Skeletal muscle satellite cell (primary cell): Measurements from ENCODE around the gene OGA.

ENCODE experiments used
- H3K27me3 ChIP-seq: 2 replicates; pipeline ENCODE4 v1.7.0; 2013; ENCODE audit warnings: low read length; ENCODE audit not compliant: control insufficient read depth, insufficient read depth
- H3K36me3 ChIP-seq: 2 replicates; pipeline ENCODE4 v1.7.0; 2013; ENCODE audit warnings: mild to moderate bottlenecking, control low read depth, low read length; ENCODE audit not compliant: insufficient read depth
- H3K4me1 ChIP-seq: 2 replicates; pipeline ENCODE4 v1.7.0; 2013; ENCODE audit warnings: low read length; ENCODE audit not compliant: control insufficient read depth, insufficient read depth
- H3K4me2 ChIP-seq: 2 replicates; pipeline ENCODE4 v1.7.0; 2013; ENCODE audit warnings: mild to moderate bottlenecking, low read length
- H3K4me3 ChIP-seq: 2 replicates; pipeline ENCODE4 v1.7.0; 2013; ENCODE audit warnings: low read length
- H3K9ac ChIP-seq: 2 replicates; pipeline ENCODE4 v1.7.0; 2013; ENCODE audit warnings: mild to moderate bottlenecking, low read depth, low read length, moderate library complexity
- H3K9me3 ChIP-seq: replicated peaks from 2 replicates; pipeline ENCODE4 v1.7.0; 2013; ENCODE audit warnings: mild to moderate bottlenecking, control low read depth, low read length

The OGA gene

DNA sequence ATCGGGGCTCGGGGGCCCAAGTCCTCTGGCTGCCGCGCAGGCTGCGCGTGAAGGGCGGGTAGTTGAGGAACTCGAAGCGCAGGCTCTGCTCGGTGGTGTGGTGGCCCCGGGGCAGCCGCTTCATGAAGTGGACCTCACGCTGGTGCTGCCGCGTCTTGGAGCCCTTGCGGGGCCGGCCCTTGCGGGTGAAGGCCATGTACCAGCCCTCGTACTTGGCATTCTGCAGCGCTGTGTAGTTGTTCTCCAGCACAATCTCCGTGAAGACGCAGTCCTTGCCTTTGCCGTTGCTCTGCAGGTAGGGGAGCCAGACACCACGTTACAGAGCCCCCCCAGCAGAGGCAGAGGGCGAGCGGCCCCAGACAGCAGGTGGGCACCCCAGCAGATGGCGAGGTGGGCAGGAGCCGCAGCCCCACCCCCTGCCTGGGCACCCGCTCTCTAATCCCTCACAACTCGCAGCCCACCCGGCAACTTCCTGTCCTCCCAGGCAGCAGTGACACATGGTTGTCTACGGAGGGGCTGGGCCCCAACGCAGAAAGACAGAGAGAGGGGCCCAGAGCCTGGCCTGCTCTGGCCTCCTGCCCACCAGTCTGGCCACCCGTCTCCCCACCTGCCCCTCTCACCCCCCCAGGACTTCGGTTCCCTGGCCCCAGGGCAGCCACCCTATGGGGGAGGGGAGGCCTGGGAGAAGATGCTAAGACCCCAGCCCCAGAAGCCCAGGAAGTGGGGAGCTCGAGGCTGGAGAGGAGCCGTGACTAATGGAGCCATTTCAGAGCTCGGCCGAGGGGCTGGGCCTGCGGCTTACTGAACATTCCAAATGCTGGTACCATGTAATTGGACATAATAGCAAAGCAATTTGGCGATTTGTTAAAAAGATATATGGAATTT, 47.7 kb downstream of the OGA start:
- Histone ChIP-seq H3K9me3 (no peaks in the 10 kb centered on the region), H3K27me3 (peaks cover 77% of the 10 kb centered on the region), H3K4me3 (no peak overlapping the region), H3K36me3 (no peaks in the 10 kb centered on the region), H3K4me2 (no peak overlapping the region), H3K9ac (no peak overlapping the region), H3K4me1 (no peaks in the 10 kb centered on the region)

DNA sequence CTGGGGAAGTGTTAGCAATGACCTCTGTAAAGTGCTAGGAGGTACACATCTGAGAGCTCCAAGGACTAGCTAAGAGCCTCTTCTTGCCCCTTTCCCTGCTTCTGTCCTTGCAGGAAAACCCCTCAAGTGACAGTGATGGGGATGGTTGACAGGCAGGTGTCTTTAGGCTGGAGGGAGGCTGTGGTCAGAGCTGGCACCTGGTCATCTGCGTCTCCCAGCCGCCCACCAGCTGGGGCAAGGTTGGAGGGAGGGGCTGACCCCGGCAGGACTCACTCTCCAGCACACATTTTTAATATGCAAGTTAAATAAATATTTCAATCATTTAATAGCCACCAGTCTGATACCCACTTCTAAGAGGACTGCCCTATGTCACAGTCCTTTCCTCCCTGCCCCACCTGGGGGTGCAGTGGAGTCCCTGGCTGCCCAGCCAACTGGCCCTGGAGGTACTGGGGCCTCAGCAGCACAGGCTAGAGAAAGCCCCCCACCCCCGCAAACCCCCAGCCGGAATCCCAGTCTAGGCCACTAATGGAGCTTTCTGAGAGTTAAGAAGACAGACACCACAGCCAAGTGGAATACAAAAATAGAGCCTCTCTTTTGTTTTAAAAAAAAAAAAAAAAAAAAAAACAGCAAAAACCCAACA, 48.6 kb downstream of the OGA start:
- H3K27me3 ChIP-seq: peaks cover 77% of the 10 kb centered on the region

DNA sequence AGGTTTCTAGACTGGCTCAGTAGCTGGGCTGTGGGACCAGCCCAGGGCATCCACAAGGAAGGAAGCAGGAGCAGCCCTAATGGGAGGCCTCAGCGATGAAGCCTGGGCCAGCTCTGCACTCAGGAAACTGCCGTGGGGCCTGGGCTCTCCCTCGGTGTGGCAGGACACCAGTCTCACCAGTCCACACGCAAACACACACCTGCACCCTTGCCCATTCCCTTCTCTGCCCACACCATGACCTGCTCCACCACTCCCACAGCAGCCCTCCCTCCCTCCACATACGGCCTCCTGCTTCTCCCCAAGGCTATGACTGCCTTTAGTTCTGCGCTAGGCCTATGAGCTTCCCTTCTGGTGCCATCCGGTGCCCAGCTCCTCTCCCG, 49.5 kb downstream of the OGA start:
- no peak overlapping the region for H3K4me3 ChIP-seq
- H3K4me2 ChIP-seq: no peak overlapping the region
- no peak overlapping the region for H3K9ac ChIP-seq
- no peaks in the 10 kb centered on the region for H3K4me1 ChIP-seq
- no peaks in the 10 kb centered on the region for H3K9me3 ChIP-seq
- no peaks in the 10 kb centered on the region for H3K36me3 ChIP-seq
- H3K27me3 ChIP-seq: peaks cover 71% of the 10 kb centered on the region

More for the DNA sequence above, 48.6 kb downstream of the OGA start:
- Histone ChIP-seq H3K4me3 (no peak overlapping the region), H3K4me2 (no peak overlapping the region), H3K36me3 (no peaks in the 10 kb centered on the region), H3K9ac (no peak overlapping the region), H3K4me1 (no peaks in the 10 kb centered on the region), H3K9me3 (no peaks in the 10 kb centered on the region)

- H3K4me3 ChIP-seq: no peak overlapping the region
- no peaks in the 10 kb centered on the region for H3K36me3 ChIP-seq
- H3K27me3 ChIP-seq: peaks cover 71% of the 10 kb centered on the region
- no peaks in the 10 kb centered on the region for H3K9me3 ChIP-seq
- no peaks in the 10 kb centered on the region for H3K4me1 ChIP-seq
- no peak overlapping the region for H3K4me2 ChIP-seq
- H3K9ac ChIP-seq: no peak overlapping the region
Observed at GRCh38 chr10:101767966-101768790, 50.1 kb downstream of the OGA start.

GRCh38 chr10:101767600-101767945, 50.7 kb downstream of the OGA start:
- H3K4me1 ChIP-seq: no peaks in the 10 kb centered on the region
- no peak overlapping the region for H3K4me2 ChIP-seq
- H3K36me3 ChIP-seq: no peaks in the 10 kb centered on the region
- H3K9me3 ChIP-seq: no peaks in the 10 kb centered on the region
- H3K27me3 ChIP-seq: peaks cover 65% of the 10 kb centered on the region
- H3K4me3 ChIP-seq: no peak overlapping the region
- H3K9ac ChIP-seq: no peak overlapping the region

DNA sequence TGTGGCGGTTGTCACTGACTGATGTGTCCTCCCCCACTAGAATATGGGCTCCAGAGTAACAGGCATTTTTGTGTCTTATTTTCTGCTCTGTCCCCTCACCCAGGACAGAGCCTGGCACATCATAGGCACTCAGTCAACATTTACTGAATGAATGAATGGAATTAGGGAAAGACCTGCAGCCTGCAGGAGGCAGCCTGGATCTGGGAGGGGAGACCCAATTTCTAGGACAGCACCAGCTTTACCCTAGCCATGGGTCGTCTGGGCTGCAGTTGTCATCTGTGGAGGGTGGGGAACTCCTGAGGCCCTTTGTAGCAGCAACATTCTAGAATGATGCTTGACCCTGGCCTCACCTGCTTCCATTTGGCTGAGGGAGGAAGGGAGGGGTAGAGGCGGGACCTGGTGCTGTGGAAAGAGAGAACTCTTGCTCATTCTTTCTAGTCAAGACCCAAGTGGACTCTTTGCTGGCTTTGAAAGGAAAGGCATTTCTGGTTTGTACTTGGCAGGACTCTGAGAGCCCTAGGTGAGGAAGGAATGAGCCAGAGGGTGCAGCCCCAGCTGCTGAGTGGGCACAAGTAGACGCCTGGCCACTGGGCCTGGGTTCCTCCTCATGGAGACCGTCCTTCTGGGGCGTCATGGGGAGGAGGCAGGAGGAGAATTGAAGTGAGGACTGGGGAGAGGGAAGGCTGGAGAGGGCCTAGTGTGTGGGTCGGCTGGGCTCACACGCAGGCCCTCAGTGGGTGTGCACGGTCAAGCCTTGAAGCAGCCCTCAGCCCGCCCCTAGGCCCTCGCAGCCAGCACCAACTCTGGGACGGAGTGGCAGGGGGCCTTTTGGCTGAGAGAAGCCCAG, 51.3 kb downstream of the OGA start:
- no peaks in the 10 kb centered on the region for H3K36me3 ChIP-seq
- H3K4me2 ChIP-seq: no peak overlapping the region
- H3K4me1 ChIP-seq: no peaks in the 10 kb centered on the region
- H3K4me3 ChIP-seq: no peak overlapping the region
- H3K9ac ChIP-seq: no peak overlapping the region
- H3K9me3 ChIP-seq: no peaks in the 10 kb centered on the region
- H3K27me3 ChIP-seq: peaks cover 63% of the 10 kb centered on the region

- H3K4me2 ChIP-seq: no peak overlapping the region
- no peaks in the 10 kb centered on the region for H3K9me3 ChIP-seq
- H3K4me1 ChIP-seq: no peaks in the 10 kb centered on the region
- H3K4me3 ChIP-seq: no peak overlapping the region
- H3K27me3 ChIP-seq: peaks cover 60% of the 10 kb centered on the region
- H3K9ac ChIP-seq: no peak overlapping the region
- no peaks in the 10 kb centered on the region for H3K36me3 ChIP-seq
Observed at GRCh38 chr10:101766306-101766705, 51.9 kb downstream of the OGA start.

GRCh38 chr10:101763141-101763846, 55.0 kb downstream of the OGA start:
- no peak overlapping the region for H3K9ac ChIP-seq
- no peak overlapping the region for H3K4me2 ChIP-seq
- H3K9me3 ChIP-seq: no peaks in the 10 kb centered on the region
- peaks cover 73% of the 10 kb centered on the region for H3K27me3 ChIP-seq
- no peak overlapping the region for H3K4me3 ChIP-seq
- H3K4me1 ChIP-seq: no peaks in the 10 kb centered on the region
- H3K36me3 ChIP-seq: no peaks in the 10 kb centered on the region

- Histone ChIP-seq H3K9ac (no peak overlapping the region), H3K27me3 (peaks cover 71% of the 10 kb centered on the region), H3K36me3 (no peaks in the 10 kb centered on the region)
Observed at GRCh38 chr10:101762736-101763135, 55.5 kb downstream of the OGA start.

DNA sequence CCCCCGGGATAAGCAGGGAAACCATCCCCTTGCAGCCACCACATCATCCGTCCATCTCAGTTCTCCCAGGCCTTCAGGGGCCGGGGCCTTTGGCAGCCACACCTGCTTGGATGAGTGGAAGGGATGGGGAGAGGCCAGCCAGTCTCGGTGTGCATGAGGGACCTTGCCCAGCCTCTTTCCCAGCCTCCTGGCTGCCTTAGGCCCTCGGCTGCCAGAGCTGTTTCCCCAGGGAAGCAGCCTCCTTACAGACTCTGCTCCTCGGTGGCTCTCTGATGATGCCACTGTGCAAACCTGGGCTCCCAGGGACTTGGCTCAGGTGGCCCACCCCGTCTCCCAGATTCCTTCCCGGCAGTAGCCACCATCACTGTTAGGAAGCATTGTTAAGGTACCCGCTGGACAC, 57.0 kb downstream of the OGA start:
- no peaks in the 10 kb centered on the region for H3K36me3 ChIP-seq
- no peaks in the 10 kb centered on the region for H3K4me1 ChIP-seq
- H3K4me3 ChIP-seq: no peak overlapping the region
- peaks cover 62% of the 10 kb centered on the region for H3K27me3 ChIP-seq
- H3K9me3 ChIP-seq: no peaks in the 10 kb centered on the region
- H3K9ac ChIP-seq: no peak overlapping the region
- H3K4me2 ChIP-seq: no peak overlapping the region

More at GRCh38 chr10:101762736-101763135, 55.5 kb downstream of the OGA start:
- Histone ChIP-seq H3K4me2 (no peak overlapping the region), H3K4me1 (no peaks in the 10 kb centered on the region), H3K4me3 (no peak overlapping the region), H3K9me3 (no peaks in the 10 kb centered on the region)
